Naive thymus-derived CD4-positive, alpha-beta T cell (primary cell): Measurements from ENCODE around the gene SYTL3. TPM values are rescaled to one million over a fixed set of nuclear protein-coding genes. Genes with fewer than 3 reads are reported as not detected.

Experiments
- ATAC-seq: fragments of 150-1000 bp; cut with Tn5 transposase; 2 replicates; pipeline ENCODE4 v1.10.0; 2021; ENCODE audit warnings: mild to moderate bottlenecking, moderate library complexity
- CTCF ChIA-PET: fragments of 350-600 bp; sonication (Branson Sonifier 250); formaldehyde crosslinking; loops from one replicate; lab custom pipeline; 2021; ENCODE audit warnings: antibody characterized with exemption; lab: Charles Lee
- POLR2A ChIA-PET: fragments of 350-600 bp; sonication (Branson Sonifier 250); formaldehyde crosslinking; loops from one replicate; lab custom pipeline; 2021; ENCODE audit warnings: antibody characterized with exemption, inconsistent platforms; lab: Charles Lee
- DNase-seq, 9 donors: peaks; one replicate each; pipeline versions ENCODE4 v3.0.0 to v3.0.0-alpha.2; 2020 to 2022; ENCODE audit warnings: mixed read lengths in 1 of 9
- H3K27ac ChIP-seq: one replicate; pipeline ENCODE4 v1.7.0; 2013; ENCODE audit warnings: mild to moderate bottlenecking, low read depth, low read length, moderate library complexity
- H3K27me3 ChIP-seq, 2 donors: one replicate each; pipeline ENCODE4 v1.7.0; 2013; ENCODE audit warnings: low read length in 2 of 2, mild to moderate bottlenecking in 2 of 2, moderate library complexity in 2 of 2; ENCODE audit not compliant: control insufficient read depth in 2 of 2, insufficient read depth in 2 of 2
- H3K36me3 ChIP-seq, 3 experiments: 1 replicate in 2 of 3; 2 replicates in 1 of 3; pipeline ENCODE4 v1.7.0; 2013; ENCODE audit warnings: low read length in 3 of 3, mild to moderate bottlenecking in 3 of 3, moderate library complexity in 1 of 3; ENCODE audit not compliant: insufficient read depth in 3 of 3, control insufficient read depth in 2 of 3
- H3K4me1 ChIP-seq, 2 donors: one replicate each; pipeline ENCODE4 v1.7.0; 2013; ENCODE audit warnings: low read length in 2 of 2, mild to moderate bottlenecking in 2 of 2, moderate library complexity in 1 of 2; ENCODE audit not compliant: control insufficient read depth in 2 of 2, insufficient read depth in 2 of 2
- H3K4me3 ChIP-seq: 2 replicates; pipeline ENCODE4 v1.7.0; 2013; ENCODE audit warnings: mild to moderate bottlenecking, low read length
- H3K9me3 ChIP-seq, 3 experiments: 1 replicate in 2 of 3; 2 replicates in 1 of 3; pipeline ENCODE4 v1.7.0; 2013; ENCODE audit warnings: low read length in 3 of 3; ENCODE audit not compliant: control insufficient read depth in 2 of 3
- H3K27ac Mint-ChIP-seq, 9 donors: one replicate each; pipeline ENCODE4 v1.8.0; 2020 to 2022; ENCODE audit warnings: mixed read lengths in 9 of 9, mild to moderate bottlenecking in 8 of 9, moderate library complexity in 5 of 9, inconsistent platforms in 2 of 9
- H3K27me3 Mint-ChIP-seq, 5 donors: one replicate each; pipeline ENCODE4 v1.8.0; 2021 to 2022; ENCODE audit warnings: mixed read lengths in 5 of 5, mild to moderate bottlenecking in 1 of 5
- H3K36me3 Mint-ChIP-seq, 5 donors: one replicate each; pipeline ENCODE4 v1.8.0; 2020 to 2022; ENCODE audit warnings: mixed read lengths in 5 of 5, mild to moderate bottlenecking in 3 of 5, inconsistent platforms in 1 of 5
- H3K4me1 Mint-ChIP-seq, 7 donors: one replicate each; pipeline ENCODE4 v1.8.0; 2020 to 2022; ENCODE audit warnings: mixed read lengths in 7 of 7, mild to moderate bottlenecking in 3 of 7, inconsistent platforms in 1 of 7
- H3K4me3 Mint-ChIP-seq, 10 donors: one replicate each; pipeline ENCODE4 v1.8.0; 2020 to 2022; ENCODE audit warnings: mild to moderate bottlenecking in 10 of 10, mixed read lengths in 10 of 10, moderate library complexity in 6 of 10, inconsistent platforms in 2 of 10
- H3K9me3 Mint-ChIP-seq, 11 donors: one replicate each; pipeline ENCODE4 v1.8.0; 2020 to 2022; ENCODE audit warnings: mixed read lengths in 11 of 11, mild to moderate bottlenecking in 4 of 11, inconsistent platforms in 1 of 11, moderate library complexity in 1 of 11
- intact Hi-C, 2 donors: fragments of 100-400 bp; cut with micrococcal nuclease; formaldehyde crosslinking; loops; one replicate each; pipeline ENCODE4 v1.15.1; 2023
- polyA plus RNA-seq, 2 donors: library from polyadenylated mRNA; unstranded; fragments of 300-500 nt; fragmentation: Illumina TruSeq; gene quantifications; one replicate each; pipeline ENCODE4 v1.2.3, GENCODE V29; 2021
- total RNA-seq, 6 experiments: library from RNA in 5 of 6; stranded (reverse) in 5 of 6; gene quantifications; 1 replicate in 5 of 6; 2 replicates in 1 of 6; pipeline ENCODE4 v1.2.3 and lab custom pipeline; 2021 to 2026

SYTL3 gene
- total and polyA plus RNA-seq, 7 experiments from 2014 or later, result 13.4 to 67.0 (median 29.5) TPM

- Histone ChIP-seq H3K9me3 (no peaks in the 10 kb centered on the region), H3K27me3 (no peaks in the 10 kb centered on the region), H3K27ac (peak within 1 kb of the TSS; percentile 97), H3K4me3 (peak within 1 kb of the TSS; percentile 81), H3K4me1 (peaks cover 35 to 45% of the 10 kb centered on the region in 2 donors), H3K36me3 (peaks cover 0 to 12% (median 0%) of the 10 kb centered on the region in 3 experiments)
- peak within 1 kb of the TSS; percentile 92 to 100 (median 99) for H3K4me3 Mint-ChIP-seq
- peaks cover 47 to 72% (median 67%) of the 10 kb centered on the region in 7 donors for H3K4me1 Mint-ChIP-seq
- no peaks in the 10 kb centered on the region for H3K27me3 Mint-ChIP-seq
- ATAC-seq (peak; percentile 88), DNase-seq (peak; percentile 72 to 99 (median 87))
- ChIA-PET CTCF (interaction anchor here (1.0 to 2.9 kb wide), 5 partner anchors 10 to 91 kb away, joined by 4 to 19 read pairs (median 11); no protein-coding TSS in a partner anchor), POLR2A (interaction anchor here (0.8 to 5.2 kb wide), 11 partner anchors 9 to 356 kb away, joined by 3 to 78 read pairs (median 4); partner anchors contain the start of gene RSPH3)
- peak within 1 kb of the TSS; percentile 88 to 100 (median 98) for H3K27ac Mint-ChIP-seq
- peaks cover 0 to 2% (median 0%) of the 10 kb centered on the region in 11 donors for H3K9me3 Mint-ChIP-seq
- H3K36me3 Mint-ChIP-seq, result peaks cover 5 to 33% (median 20%) of the 10 kb centered on the region in 5 donors
- intact Hi-C loops, result loop anchor here (1.0 to 2.0 kb wide), 4 partner anchors 9 to 84 kb away; partner anchors contain the start of gene TMEM181 (in 2 of the 2)
Observed at GRCh38 chr6:158644231-158645063, 5.4 kb upstream of the SYTL3 start, which contains the start of gene DYNLT1. Gene DYNLT1 (minus strand): TSS chr6:158644743. CDS start chr6:158644708, 35 bp downstream.

DNA sequence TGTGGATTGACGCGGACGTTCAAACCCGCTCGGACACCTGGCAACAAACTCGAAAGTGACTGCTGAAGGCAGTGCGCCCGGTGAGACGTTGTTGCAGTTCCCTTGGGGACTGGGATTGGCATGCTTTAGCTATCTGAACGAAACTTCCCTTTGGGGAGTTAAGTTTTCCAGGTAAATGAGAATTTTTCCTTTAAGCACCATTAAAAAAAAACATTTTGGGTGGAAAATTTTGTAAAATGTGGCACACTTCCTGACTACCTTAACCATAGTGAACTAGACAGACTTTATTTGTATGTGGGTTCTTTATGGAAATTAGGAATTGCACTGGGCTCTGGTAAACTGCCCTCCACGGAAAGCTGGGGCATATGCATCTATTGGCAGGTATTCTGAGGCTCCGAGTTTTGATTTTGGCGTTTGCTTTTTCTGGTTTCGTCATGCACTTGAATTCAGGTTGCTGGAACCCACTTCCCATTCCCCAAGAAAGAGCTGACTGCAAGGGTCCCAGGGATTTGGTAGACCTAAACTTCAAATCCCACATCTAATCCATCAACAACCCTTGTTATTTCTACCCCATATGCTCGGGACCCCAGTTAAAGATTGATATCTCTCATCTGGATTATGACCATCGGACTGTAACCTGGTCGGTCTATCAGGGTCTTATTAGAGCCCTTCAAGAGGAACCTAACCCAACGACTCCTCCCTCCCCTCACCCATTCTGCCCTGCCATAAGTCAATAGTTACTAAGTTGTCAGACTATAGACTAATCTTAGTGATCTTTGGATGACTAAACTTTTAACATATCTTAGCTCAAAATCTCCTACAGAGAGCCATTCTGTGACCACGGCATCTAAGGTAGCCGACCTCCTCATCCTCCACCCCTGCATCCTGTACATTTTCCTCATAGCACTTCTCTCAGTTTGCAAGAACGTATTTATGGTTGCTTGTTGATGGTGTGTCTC, 4.5 kb upstream of the SYTL3 start:
- peak overlapping the region; percentile 77 to 96 (median 94) for H3K4me3 Mint-ChIP-seq
- H3K36me3 Mint-ChIP-seq, result peaks cover 5 to 30% (median 14%) of the 10 kb centered on the region in 5 donors
- intact Hi-C loops, result loop anchor here in 1 of 2 donors (2.0 kb wide), 1 partner anchor 15 kb away; no protein-coding TSS in a partner anchor
- ChIA-PET CTCF (interaction anchor here (0.6 to 2.9 kb wide), 5 partner anchors 9 to 229 kb away, joined by 3 to 19 read pairs (median 11); no protein-coding TSS in a partner anchor), POLR2A (interaction anchor here (0.8 to 5.2 kb wide), 8 partner anchors 9 to 224 kb away, joined by 3 to 78 read pairs (median 4); no protein-coding TSS in a partner anchor)
- Histone ChIP-seq H3K9me3 (no peaks in the 10 kb centered on the region), H3K4me3 (peak overlapping the region; percentile 81), H3K27ac (peak overlapping the region; percentile 97), H3K27me3 (no peaks in the 10 kb centered on the region), H3K4me1 (peaks cover 32 to 44% of the 10 kb centered on the region in 2 donors), H3K36me3 (peaks cover 0 to 6% (median 0%) of the 10 kb centered on the region in 3 experiments)
- DNase-seq, result peak in 1 of 9 donors; percentile 24
- peaks cover 49 to 72% (median 67%) of the 10 kb centered on the region in 7 donors for H3K4me1 Mint-ChIP-seq
- H3K9me3 Mint-ChIP-seq, result peaks cover 0 to 2% (median 0%) of the 10 kb centered on the region in 11 donors
- ATAC-seq, result no peak
- peak overlapping the region; percentile 86 to 99 (median 94) for H3K27ac Mint-ChIP-seq
- H3K27me3 Mint-ChIP-seq, result no peaks in the 10 kb centered on the region

GRCh38 chr6:158646023-158646910, 3.6 kb upstream of the SYTL3 start:
- H3K27me3 Mint-ChIP-seq, result no peaks in the 10 kb centered on the region
- DNase-seq, result peak in 1 of 9 donors; percentile 20
- H3K9me3 Mint-ChIP-seq, result no peaks in the 10 kb centered on the region
- H3K4me3 ChIP-seq, result no peak overlapping the region
- peak overlapping the region; percentile 86 to 99 (median 94) for H3K27ac Mint-ChIP-seq
- no peak for ATAC-seq
- H3K4me1 Mint-ChIP-seq, result peaks cover 43 to 68% (median 64%) of the 10 kb centered on the region in 7 donors
- peaks cover 34 to 43% of the 10 kb centered on the region in 2 donors for H3K4me1 ChIP-seq
- H3K36me3 Mint-ChIP-seq, result peaks cover 0 to 29% (median 5%) of the 10 kb centered on the region in 5 donors
- POLR2A ChIA-PET, result interaction anchor here (0.8 to 5.2 kb wide), 4 partner anchors 8 to 41 kb away, joined by 3 to 78 read pairs (median 32); no protein-coding TSS in a partner anchor
- H3K36me3 ChIP-seq, result peaks cover 0 to 6% (median 0%) of the 10 kb centered on the region in 3 experiments
- no peaks in the 10 kb centered on the region for H3K27me3 ChIP-seq
- CTCF ChIA-PET, result interaction anchor here (0.6 kb wide), 1 partner anchor 228 kb away, joined by 3 read pairs; no protein-coding TSS in a partner anchor
- H3K4me3 Mint-ChIP-seq, result peak overlapping the region; percentile 77 to 96 (median 94)
- peak overlapping the region; percentile 31 for H3K27ac ChIP-seq
- no peaks in the 10 kb centered on the region for H3K9me3 ChIP-seq
- intact Hi-C loops, result no loop called here

- ChIA-PET CTCF (no interaction called here), POLR2A (interaction anchor here (0.6 to 5.0 kb wide), 3 partner anchors 9 to 269 kb away, joined by 4 to 59 read pairs (median 12); no protein-coding TSS in a partner anchor)
- peaks cover 35 to 64% (median 59%) of the 10 kb centered on the region in 7 donors for H3K4me1 Mint-ChIP-seq
- ATAC-seq, result no peak
- peaks cover 0 to 6% (median 0%) of the 10 kb centered on the region in 3 experiments for H3K36me3 ChIP-seq
- peaks cover 24 to 37% of the 10 kb centered on the region in 2 donors for H3K4me1 ChIP-seq
- H3K4me3 ChIP-seq, result no peak overlapping the region
- peak overlapping the region in 7 of 9 donors; percentile 37 to 99 (median 75) for H3K27ac Mint-ChIP-seq
- H3K27ac ChIP-seq, result no peak overlapping the region
- H3K27me3 ChIP-seq, result no peaks in the 10 kb centered on the region
- peak overlapping the region in 1 of 10 donors; percentile 8 for H3K4me3 Mint-ChIP-seq
- DNase-seq, result peak in 1 of 9 donors; percentile 13
- no peaks in the 10 kb centered on the region for H3K27me3 Mint-ChIP-seq
- H3K36me3 Mint-ChIP-seq, result peaks cover 0 to 23% (median 0%) of the 10 kb centered on the region in 5 donors
- intact Hi-C loops, result no loop called here
- H3K9me3 ChIP-seq, result no peaks in the 10 kb centered on the region
- H3K9me3 Mint-ChIP-seq, result no peaks in the 10 kb centered on the region
Observed at GRCh38 chr6:158647501-158647900, 2.4 kb upstream of the SYTL3 start.

DNA sequence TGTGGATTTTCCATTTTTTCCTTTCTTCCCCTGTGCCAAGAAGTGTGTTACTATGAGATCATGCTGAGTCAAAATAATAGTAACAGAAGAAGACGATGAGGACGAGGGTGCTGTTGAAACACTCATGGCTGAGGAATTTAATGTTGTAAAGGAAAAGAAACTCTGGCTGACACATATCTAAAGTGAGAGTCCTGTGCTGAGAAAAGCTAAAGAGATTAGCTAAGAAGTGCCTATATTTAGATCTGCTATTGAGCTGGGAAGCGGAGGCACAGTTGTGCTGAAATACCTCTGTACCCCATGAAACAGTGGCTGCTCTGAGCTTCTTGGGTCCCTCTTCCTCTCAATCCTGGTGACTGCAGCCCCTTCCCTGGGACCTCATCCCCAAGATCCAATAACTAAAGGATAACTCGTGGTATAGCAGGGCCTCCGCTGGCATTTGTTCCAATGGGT, 1.1 kb upstream of the SYTL3 start:
- ATAC-seq, result no peak
- H3K4me1 ChIP-seq, result peaks cover 31 to 38% of the 10 kb centered on the region in 2 donors

More for the DNA sequence above, 1.1 kb upstream of the SYTL3 start:
- Mint-ChIP-seq H3K4me1 (peaks cover 35 to 67% (median 60%) of the 10 kb centered on the region in 7 donors), H3K27me3 (no peaks in the 10 kb centered on the region), H3K4me3 (peak overlapping the region in 6 of 10 donors; percentile 13 to 73 (median 59)), H3K36me3 (peaks cover 0 to 27% (median 0%) of the 10 kb centered on the region in 5 donors), H3K9me3 (peaks cover 0 to 4% (median 0%) of the 10 kb centered on the region in 11 donors), H3K27ac (peak overlapping the region; percentile 90 to 99 (median 96))
- intact Hi-C loops, result loop anchor here in 1 of 2 donors (1.0 kb wide), 2 partner anchors 39 to 441 kb away; no protein-coding TSS in a partner anchor
- peaks cover 0 to 6% (median 0%) of the 10 kb centered on the region in 3 experiments for H3K36me3 ChIP-seq
- ChIA-PET CTCF (interaction anchor here (0.7 to 1.9 kb wide), 5 partner anchors 11 to 43 kb away, joined by 3 to 5 read pairs (median 4); no protein-coding TSS in a partner anchor), POLR2A (interaction anchor here (0.7 to 3.7 kb wide), 3 partner anchors 10 to 81 kb away, joined by 4 to 12 read pairs (median 6); no protein-coding TSS in a partner anchor)
- no peaks in the 10 kb centered on the region for H3K27me3 ChIP-seq
- peak overlapping the region; percentile 11 for H3K4me3 ChIP-seq
- peak in 1 of 9 donors; percentile 40 for DNase-seq
- no peaks in the 10 kb centered on the region for H3K9me3 ChIP-seq
- H3K27ac ChIP-seq, result peak overlapping the region; percentile 83
